ENCODE measurements around the gene CCDC188. TPM values are rescaled to one million over a fixed set of nuclear protein-coding genes. Genes with fewer than 3 reads are reported as not detected.
A peak's percentile ranks its signal among the peaks of the same experiment; 100 is the strongest.

CCDC188 gene
- total and polyA plus RNA-seq, 9 of the 15 experiments (the other 6 are each of a cell fraction or from before 2014, with no cell fraction given): not detected

DNA sequence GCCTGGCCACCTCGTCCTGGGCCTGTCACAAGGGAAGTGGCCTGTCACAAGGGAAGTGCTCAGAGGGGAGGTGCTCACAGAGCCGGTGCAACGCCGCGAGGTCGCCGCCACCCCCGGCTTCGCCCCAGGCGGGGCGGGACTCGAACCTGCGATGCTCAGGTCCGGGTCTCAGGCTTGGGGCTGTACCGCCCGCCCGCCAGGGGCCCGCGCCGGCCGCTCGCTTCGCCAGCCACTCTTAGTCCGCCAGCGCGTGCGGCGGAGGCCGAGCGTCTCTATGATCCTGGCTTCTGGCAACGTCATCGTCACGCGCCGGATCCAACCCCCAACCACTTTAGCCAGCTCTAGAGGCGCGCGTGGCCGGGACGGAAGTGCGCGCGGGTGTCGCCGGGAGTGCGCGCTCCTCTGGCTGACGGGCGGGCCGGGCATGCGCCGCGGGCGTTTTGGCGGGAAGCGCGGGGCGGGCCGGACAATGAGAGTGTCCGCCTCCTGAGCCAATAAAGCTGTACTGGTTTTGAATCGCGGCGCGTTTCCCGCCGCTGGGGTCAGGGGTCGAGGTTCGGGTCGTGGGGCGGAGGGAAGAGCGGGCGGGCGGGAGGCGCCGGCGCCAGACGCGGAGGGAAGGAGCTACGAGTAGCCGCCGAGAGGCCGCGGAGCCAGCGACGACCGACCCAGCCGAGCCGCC, 33.8 kb downstream of the CCDC188 start, which contains the start of gene TRMT2A (continued):
- TF ChIP-seq PTRF (tag; IDR thresholded peaks at IDR 0.05) (no peak), MTA1 (IDR thresholded peaks at IDR 0.05; ENCODE audit: borderline replicate concordance) (peak; percentile 100), MTF1 (CRISPR knock-in tag; IDR thresholded peaks at IDR 0.05; ENCODE audit: borderline replicate concordance) (no peak), NKRF (IDR thresholded peaks at IDR 0.05; ENCODE audit: borderline replicate concordance) (peak; percentile 96), RFX7 (CRISPR knock-in tag; IDR thresholded peaks at IDR 0.05) (peak; percentile 57; the same call in 1 of the 2 replicates), NR2C2 (CRISPR knock-in tag; IDR thresholded peaks at IDR 0.05) (no peak), NR2C2 (tag; IDR thresholded peaks at IDR 0.05) (no peak), CCNT2 (IDR thresholded peaks at IDR 0.05; ENCODE audit: borderline replicate concordance, extremely low read depth, insufficient read length, low read depth, low read length) (no peak), ZBTB1 (CRISPR knock-in tag; IDR thresholded peaks at IDR 0.05; ENCODE audit: borderline replicate concordance, low read depth) (no peak), PTTG1 (tag; IDR thresholded peaks at IDR 0.05; ENCODE audit: low read depth) (no peak), DNMT1 (IDR thresholded peaks at IDR 0.05) (no peak), BHLHE40 (IDR thresholded peaks at IDR 0.05; ENCODE audit: low read length) (peak; percentile 92), ARID2 (IDR thresholded peaks at IDR 0.05) (no peak), CBFB (CRISPR knock-in tag; IDR thresholded peaks at IDR 0.05) (no peak)
- TF ChIP-seq, protein P1, sequence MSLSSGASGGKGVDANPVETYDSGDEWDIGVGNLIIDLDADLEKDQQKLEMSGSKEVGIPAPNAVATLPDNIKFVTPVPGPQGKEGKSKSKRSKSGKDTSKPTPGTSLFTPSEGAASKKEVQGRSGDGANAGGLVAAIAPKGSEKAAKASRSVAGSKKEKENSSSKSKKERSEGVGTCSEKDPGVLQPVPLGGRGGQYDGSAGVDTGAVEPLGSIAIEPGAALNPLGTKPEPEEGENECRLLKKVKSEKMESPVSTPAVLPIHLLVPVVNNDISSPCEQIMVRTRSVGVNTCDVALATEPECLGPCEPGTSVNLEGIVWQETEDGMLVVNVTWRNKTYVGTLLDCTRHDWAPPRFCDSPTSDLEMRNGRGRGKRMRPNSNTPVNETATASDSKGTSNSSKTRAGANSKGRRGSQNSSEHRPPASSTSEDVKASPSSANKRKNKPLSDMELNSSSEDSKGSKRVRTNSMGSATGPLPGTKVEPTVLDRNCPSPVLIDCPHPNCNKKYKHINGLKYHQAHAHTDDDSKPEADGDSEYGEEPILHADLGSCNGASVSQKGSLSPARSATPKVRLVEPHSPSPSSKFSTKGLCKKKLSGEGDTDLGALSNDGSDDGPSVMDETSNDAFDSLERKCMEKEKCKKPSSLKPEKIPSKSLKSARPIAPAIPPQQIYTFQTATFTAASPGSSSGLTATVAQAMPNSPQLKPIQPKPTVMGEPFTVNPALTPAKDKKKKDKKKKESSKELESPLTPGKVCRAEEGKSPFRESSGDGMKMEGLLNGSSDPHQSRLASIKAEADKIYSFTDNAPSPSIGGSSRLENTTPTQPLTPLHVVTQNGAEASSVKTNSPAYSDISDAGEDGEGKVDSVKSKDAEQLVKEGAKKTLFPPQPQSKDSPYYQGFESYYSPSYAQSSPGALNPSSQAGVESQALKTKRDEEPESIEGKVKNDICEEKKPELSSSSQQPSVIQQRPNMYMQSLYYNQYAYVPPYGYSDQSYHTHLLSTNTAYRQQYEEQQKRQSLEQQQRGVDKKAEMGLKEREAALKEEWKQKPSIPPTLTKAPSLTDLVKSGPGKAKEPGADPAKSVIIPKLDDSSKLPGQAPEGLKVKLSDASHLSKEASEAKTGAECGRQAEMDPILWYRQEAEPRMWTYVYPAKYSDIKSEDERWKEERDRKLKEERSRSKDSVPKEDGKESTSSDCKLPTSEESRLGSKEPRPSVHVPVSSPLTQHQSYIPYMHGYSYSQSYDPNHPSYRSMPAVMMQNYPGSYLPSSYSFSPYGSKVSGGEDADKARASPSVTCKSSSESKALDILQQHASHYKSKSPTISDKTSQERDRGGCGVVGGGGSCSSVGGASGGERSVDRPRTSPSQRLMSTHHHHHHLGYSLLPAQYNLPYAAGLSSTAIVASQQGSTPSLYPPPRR (CRISPR knock-in tag; IDR thresholded peaks at IDR 0.05; ENCODE audit: borderline replicate concordance): no peak
- TF ChIP-seq, protein P2, sequence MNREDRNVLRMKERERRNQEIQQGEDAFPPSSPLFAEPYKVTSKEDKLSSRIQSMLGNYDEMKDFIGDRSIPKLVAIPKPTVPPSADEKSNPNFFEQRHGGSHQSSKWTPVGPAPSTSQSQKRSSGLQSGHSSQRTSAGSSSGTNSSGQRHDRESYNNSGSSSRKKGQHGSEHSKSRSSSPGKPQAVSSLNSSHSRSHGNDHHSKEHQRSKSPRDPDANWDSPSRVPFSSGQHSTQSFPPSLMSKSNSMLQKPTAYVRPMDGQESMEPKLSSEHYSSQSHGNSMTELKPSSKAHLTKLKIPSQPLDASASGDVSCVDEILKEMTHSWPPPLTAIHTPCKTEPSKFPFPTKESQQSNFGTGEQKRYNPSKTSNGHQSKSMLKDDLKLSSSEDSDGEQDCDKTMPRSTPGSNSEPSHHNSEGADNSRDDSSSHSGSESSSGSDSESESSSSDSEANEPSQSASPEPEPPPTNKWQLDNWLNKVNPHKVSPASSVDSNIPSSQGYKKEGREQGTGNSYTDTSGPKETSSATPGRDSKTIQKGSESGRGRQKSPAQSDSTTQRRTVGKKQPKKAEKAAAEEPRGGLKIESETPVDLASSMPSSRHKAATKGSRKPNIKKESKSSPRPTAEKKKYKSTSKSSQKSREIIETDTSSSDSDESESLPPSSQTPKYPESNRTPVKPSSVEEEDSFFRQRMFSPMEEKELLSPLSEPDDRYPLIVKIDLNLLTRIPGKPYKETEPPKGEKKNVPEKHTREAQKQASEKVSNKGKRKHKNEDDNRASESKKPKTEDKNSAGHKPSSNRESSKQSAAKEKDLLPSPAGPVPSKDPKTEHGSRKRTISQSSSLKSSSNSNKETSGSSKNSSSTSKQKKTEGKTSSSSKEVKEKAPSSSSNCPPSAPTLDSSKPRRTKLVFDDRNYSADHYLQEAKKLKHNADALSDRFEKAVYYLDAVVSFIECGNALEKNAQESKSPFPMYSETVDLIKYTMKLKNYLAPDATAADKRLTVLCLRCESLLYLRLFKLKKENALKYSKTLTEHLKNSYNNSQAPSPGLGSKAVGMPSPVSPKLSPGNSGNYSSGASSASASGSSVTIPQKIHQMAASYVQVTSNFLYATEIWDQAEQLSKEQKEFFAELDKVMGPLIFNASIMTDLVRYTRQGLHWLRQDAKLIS (CRISPR knock-in tag; IDR thresholded peaks at IDR 0.05): no peak
